ENCODE results near the gene ERO1B.

ERO1B gene

GRCh38 chr1:236253918-236254637 is 27.7 kb downstream of the ERO1B start:
- DNase-seq (ENCODE audit: low spot score) = no peak

- no peak for DNase-seq (ENCODE audit: low spot score)
Measured at GRCh38 chr1:236253119-236253518, 28.6 kb downstream of the ERO1B start.

- no peak for DNase-seq (ENCODE audit: low spot score)
Measured at GRCh38 chr1:236251587-236251986, 30.2 kb downstream of the ERO1B start.

- DNase-seq (ENCODE audit: low spot score) = peak; percentile 45
Measured at GRCh38 chr1:236247286-236247685, 34.5 kb downstream of the ERO1B start.

- no peak for DNase-seq (ENCODE audit: low spot score)
Measured at GRCh38 chr1:236242568-236242967, 39.2 kb downstream of the ERO1B start.

DNA sequence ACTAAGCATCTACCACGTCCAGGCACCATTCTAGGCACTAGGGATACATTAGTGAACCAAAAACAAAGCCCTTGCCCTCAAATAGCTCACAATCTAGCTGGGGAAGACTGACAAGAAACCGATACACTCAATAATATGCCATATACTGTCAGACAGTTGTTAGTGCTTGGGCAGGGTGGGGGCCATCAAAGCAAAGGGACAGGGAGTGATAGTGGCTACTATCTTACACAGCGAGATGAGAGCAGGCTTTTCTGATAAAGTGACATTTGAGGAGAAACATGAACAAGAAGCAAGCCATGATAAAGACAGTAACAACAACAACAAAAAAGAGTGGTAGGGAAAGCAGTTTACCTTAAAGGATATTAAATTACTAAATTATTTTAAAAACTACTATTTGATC is 41.1 kb downstream of the ERO1B start:
- no peak for DNase-seq (ENCODE audit: low spot score)

GRCh38 chr1:236239092-236239585 is 42.6 kb downstream of the ERO1B start:
- DNase-seq (ENCODE audit: low spot score) = no peak

- DNase-seq (ENCODE audit: low spot score) = no peak
Measured at GRCh38 chr1:236235116-236235515, 46.6 kb downstream of the ERO1B start.

- DNase-seq (ENCODE audit: low spot score) = no peak
Measured at GRCh38 chr1:236228411-236228810, 53.3 kb downstream of the ERO1B start.

DNA sequence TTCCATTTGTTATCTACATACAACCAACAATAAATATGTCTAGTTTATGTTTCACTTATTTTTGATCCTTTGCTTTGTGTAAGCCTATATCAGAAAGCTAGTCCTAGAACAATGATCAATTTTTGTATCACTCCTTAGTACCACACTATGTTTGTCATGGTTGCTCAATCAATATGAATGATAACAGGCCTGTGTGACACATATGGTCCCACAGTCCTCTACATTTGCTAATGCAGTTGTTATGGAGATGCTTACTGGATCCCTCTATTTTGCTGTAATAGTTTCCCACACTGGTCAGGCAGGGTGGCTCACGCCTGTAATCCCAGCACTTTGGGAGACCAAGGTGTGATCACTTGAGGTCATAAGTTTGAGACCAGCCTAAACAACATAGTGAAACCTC is 59.1 kb downstream of the ERO1B start:
- DNase-seq (ENCODE audit: low spot score) = no peak

DNA sequence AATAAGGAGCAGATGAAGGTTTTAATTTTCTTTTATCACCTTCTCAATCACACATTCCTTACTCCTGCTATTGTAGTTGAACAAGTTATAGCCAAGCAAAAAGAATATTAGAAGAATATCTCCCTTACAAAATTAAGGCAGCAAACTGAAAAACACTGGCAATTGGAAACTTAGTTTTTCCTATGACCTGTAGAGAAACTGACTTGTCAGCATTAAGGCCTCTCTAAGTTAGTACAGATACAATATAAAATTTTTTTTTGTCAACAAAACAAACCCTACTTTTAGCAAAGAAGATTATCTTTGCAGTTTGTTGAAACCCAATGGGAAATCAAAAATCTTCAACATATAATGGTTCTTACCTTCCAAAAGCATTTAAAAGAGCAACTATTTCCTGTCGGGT is 61.3 kb downstream of the ERO1B start:
- DNase-seq (ENCODE audit: low spot score) = no peak

DNA sequence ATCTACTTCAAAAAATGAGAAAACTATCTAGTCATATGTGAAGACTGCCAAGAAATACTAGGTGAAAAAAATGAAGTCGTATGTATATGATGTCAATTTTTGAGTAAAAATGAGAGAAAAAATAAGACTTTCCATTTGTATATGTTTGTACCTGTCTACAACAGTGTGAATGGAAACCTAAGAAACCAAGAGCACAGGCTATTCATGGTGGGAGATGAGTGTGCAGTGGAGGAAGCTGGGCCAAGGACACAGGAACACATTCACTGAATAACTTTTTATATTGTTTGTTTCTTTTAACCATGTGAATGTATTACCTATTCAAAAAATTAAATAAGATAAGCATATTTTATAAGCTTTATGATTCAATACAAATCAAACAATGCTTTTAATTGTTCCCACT is 67.0 kb downstream of the ERO1B start:
- DNase-seq (ENCODE audit: low spot score) = no peak

DNA sequence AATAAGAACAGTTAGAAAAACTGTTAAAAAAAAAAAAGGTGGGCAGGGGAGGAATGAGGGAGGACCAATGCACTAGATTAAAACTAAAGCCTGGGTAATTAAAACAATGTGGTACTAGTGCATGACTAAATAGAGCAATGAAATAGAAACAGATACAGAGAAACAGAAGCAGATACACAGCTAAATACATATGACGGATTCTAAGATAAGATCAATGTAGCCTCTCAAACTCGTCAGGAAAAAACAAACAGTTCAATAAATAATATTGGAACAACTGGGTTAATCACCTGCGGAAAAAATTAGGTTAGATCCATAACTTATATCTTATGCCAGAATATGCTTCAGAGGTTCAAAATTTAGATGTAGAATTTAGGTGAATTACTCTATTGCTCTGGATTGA is 68.2 kb downstream of the ERO1B start:
- no peak for DNase-seq (ENCODE audit: low spot score)

DNA sequence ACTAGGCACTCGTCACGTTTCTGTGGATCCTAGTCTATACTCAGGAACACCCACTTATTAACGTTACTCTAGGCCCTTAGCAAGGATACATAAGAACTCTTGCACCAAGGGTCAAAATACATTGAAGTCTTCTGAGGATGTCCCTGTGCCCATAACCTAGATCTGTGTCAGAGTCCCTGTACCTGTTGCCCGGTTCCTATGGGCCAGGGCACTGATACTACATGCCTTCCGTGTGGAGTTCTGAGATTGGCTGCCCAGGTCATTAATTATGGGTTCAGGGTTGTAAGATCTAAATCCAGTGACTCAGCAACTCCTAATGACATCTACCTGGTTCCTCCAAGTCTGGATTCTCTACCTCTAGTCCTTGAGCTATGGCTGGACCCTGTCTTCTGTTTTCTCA is 69.9 kb downstream of the ERO1B start:
- DNase-seq (ENCODE audit: low spot score) = no peak

DNA sequence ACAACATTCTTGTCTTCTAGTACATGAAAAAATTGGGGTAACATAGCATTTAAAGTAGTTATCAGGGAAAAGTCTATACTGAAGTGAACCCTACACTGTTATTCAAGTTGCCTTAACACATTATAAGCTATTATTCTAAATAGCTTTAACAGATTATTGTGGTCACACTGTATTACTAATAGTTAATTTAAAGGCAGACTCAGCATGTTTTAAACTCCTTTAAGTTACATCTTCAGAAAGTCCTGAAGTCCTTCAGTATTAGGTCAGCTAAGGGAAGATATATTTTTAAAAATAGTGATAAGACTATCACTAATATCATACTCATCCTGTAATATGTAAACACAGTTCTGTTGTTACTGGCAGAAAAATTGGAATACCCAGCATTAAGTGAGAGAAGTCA is 72.0 kb downstream of the ERO1B start:
- DNase-seq (ENCODE audit: low spot score) = no peak

- no peak for DNase-seq (ENCODE audit: low spot score)
Measured at GRCh38 chr1:236209185-236209584, 72.6 kb downstream of the ERO1B start.

GRCh38 chr1:236207569-236207968 is 74.2 kb downstream of the ERO1B start:
- DNase-seq (ENCODE audit: low spot score) = no peak

GRCh38 chr1:236207121-236207520 is 74.6 kb downstream of the ERO1B start:
- DNase-seq (ENCODE audit: low spot score) = no peak

DNA sequence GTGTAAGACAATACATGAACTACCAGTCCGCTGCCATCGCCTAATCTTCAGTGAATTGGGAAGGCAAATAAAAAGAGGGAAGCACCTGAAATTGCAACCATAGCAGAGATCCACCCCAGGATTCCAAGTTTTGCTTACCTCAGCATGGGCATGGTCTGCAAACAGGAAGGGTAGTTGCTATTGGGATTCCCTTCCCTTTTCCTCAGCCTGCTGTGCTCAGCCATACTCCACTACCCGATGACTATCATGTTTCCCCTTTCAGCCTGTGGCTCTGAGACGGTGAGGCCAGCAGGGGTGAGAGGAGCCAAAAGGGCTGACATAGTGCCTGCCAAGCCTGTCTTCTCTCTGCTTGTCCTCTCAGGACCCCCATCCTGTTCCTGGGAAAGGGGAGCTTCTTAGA is 75.2 kb downstream of the ERO1B start:
- no peak for DNase-seq (ENCODE audit: low spot score)

GRCh38 chr1:236204656-236205055 is 77.1 kb downstream of the ERO1B start:
- no peak for DNase-seq (ENCODE audit: low spot score)

GRCh38 chr1:236204039-236204438 is 77.7 kb downstream of the ERO1B start:
- DNase-seq (ENCODE audit: low spot score) = no peak

DNA sequence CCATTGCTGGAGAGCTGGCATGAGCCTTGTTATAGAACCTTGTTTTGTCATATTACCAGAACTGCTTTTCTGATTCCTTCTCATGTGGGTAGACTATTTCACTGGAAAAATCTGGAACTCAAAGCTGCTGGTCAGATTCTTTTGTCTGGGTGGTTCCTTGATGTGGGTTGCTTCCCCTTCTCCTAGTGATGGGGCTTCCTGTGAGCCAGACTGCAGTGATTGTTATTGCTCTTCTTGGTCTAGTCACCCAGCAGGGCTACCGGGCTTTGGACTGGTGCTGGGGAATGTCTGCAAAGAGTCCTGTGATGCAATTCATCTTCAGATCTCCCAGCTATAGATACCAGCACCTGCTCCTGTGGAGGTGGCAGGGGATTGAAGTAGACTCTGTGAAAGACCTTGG is 80.0 kb downstream of the ERO1B start:
- no peak for DNase-seq (ENCODE audit: low spot score)

DNA sequence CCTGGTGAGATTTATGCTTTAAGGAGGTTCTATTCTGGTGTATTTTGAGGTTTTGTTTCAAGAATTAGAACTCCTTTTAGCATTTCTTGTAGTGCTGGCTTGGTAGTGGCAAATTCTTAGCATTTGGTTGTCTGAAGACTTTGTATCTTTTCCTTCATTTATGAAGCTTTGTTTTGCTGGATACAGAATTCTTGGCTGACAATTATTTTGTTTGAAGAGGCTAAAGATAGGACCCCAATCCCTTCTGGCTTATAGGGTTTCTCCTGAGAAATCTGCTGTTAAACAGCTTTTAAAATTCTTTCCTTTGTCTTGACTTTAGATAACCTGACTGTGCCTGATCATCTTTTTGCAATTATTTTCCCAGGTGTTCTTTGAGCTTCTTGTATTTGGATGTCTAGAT is 80.8 kb downstream of the ERO1B start:
- DNase-seq (ENCODE audit: low spot score) = no peak

- DNase-seq (ENCODE audit: low spot score) = no peak
Measured at GRCh38 chr1:236193184-236193583, 88.6 kb downstream of the ERO1B start.

Data from SK-N-DZ (cell line).